K562 (cell line): ENCODE measurements around the gene BAG2. TPM values are rescaled to one million over a fixed set of nuclear protein-coding genes. Genes with fewer than 3 reads are reported as not detected.

Experiments
- FOXP1 ChIP-seq: sonication (generic); formaldehyde crosslinking; IDR thresholded peaks from 2 replicates; pipeline ENCODE4 v1.8.0; 2022; ENCODE audit warnings: mild to moderate bottlenecking, missing genetic modification reagents
- HSF4 ChIP-seq: fragments of 250-450 bp; sonication (Bioruptor Pico); IDR thresholded peaks from 2 replicates; pipeline ENCODE4 v2.1.2; 2022; ENCODE audit warnings: mild to moderate bottlenecking, moderate library complexity, borderline replicate concordance
- MEF2D ChIP-seq: conservative IDR thresholded peaks from 2 replicates; pipeline ENCODE4 v1.6.1; 2016; ENCODE audit warnings: low read depth, missing genetic modification characterization, missing compliant biosample characterization
- MTA1 ChIP-seq: fragments of 450-650 bp; IDR thresholded peaks from 2 replicates; pipeline ENCODE4 v1.6.1; 2017; ENCODE audit warnings: borderline replicate concordance
- NCOA1 ChIP-seq: fragments of 450-650 bp; IDR thresholded peaks from 2 replicates; pipeline ENCODE4 v1.6.1; 2016; ENCODE audit warnings: low read depth
- NFYB ChIP-seq: IDR thresholded peaks from 2 replicates; pipeline ENCODE4 v1.6.1; 2011; ENCODE audit warnings: mild to moderate bottlenecking, moderate library complexity; ENCODE audit not compliant: insufficient read length; ENCODE audit errors: extremely low read depth
- PHB2 ChIP-seq: fragments of 450-650 bp; IDR thresholded peaks from 2 replicates; pipeline ENCODE4 v1.6.1; 2017; ENCODE audit warnings: low read depth
- ZFX ChIP-seq: sonication (generic); formaldehyde crosslinking; IDR thresholded peaks from 2 replicates; pipeline ENCODE4 v1.8.0; 2022; ENCODE audit warnings: mild to moderate bottlenecking, missing genetic modification reagents, moderate library complexity
- ZNF197 ChIP-seq: fragments of 200-800 bp; sonication (Bioruptor generic); IDR thresholded peaks from 2 replicates; pipeline ENCODE4 v1.6.1; 2016; ENCODE audit warnings: low read depth, missing genetic modification characterization, missing compliant biosample characterization
- ZNF24 ChIP-seq: fragments of 450-650 bp; IDR thresholded peaks from 2 replicates; pipeline ENCODE4 v1.6.1; 2016
- ZNF551 ChIP-seq: fragments of 250-450 bp; sonication (Bioruptor Pico); IDR thresholded peaks from 2 replicates; pipeline ENCODE4 v1.5.0; 2021; ENCODE audit warnings: mild to moderate bottlenecking, moderate library complexity
- ZNF584 ChIP-seq: fragments of 200-800 bp; sonication (Bioruptor generic); IDR thresholded peaks from 2 replicates; pipeline ENCODE4 v1.6.1; 2016; ENCODE audit warnings: low read depth, mild to moderate bottlenecking, missing genetic modification characterization, missing compliant biosample characterization
- polyA plus RNA-seq, 8 experiments: library from polyadenylated mRNA; depleted of rRNA in 4 of 8; stranded (reverse) in 5 of 8; unstranded in 3 of 8; fragments of >200 nt; fragmentation: Nextera tagmentation in 2 of 8; fragmentation: Illumina TruSeq in 1 of 8; extraction: Ambion mirVana in 2 of 8; extraction: Trizol in 1 of 8; gene quantifications; 2 replicates each; pipeline versions ENCODE4 v1.2.1 to v1.2.3, GENCODE V29; 2011 to 2014; ENCODE audit warnings: inconsistent platforms in 1 of 8, missing spikeins in 1 of 8
- total RNA-seq, 7 experiments: library from RNA; depleted of rRNA in 6 of 7; stranded (reverse); fragments of >200 nt in 6 of 7; fragmentation: Illumina TruSeq in 2 of 7; extraction: Trizol in 2 of 7; gene quantifications; 2 replicates each; pipeline versions ENCODE4 v1.2.1 to v1.2.3, GENCODE V29; 2011 to 2021; ENCODE audit warnings: low replicate concordance in 1 of 7
- TF ChIP-seq, protein P1 (sequence below): fragments of 250-450 bp; sonication (Bioruptor Pico); IDR thresholded peaks from 2 replicates; pipeline ENCODE4 v1.8.0; 2021; ENCODE audit warnings: mild to moderate bottlenecking, moderate library complexity
- TF ChIP-seq, protein P2 (sequence below): sonication (generic); formaldehyde crosslinking; IDR thresholded peaks from 2 replicates; pipeline ENCODE4 v1.4.0; 2020; ENCODE audit warnings: mild to moderate bottlenecking, missing genetic modification reagents
- TF ChIP-seq, protein P3 (sequence below): fragments of 250-450 bp; sonication (Bioruptor Pico); IDR thresholded peaks from 2 replicates; pipeline ENCODE4 v1.4.0; 2020; ENCODE audit warnings: mild to moderate bottlenecking, moderate library complexity
- TF ChIP-seq, protein P4 (sequence below): fragments of 250-450 bp; sonication (Bioruptor Pico); IDR thresholded peaks from 2 replicates; pipeline ENCODE4 v1.4.0; 2020
- TF ChIP-seq, protein P5 (sequence below): fragments of 450-650 bp; conservative IDR thresholded peaks from 2 replicates; pipeline ENCODE4 v1.6.1; 2016; ENCODE audit warnings: missing genetic modification characterization, low read depth, mild to moderate bottlenecking, control low read depth, missing compliant biosample characterization

Gene BAG2
- total and polyA plus RNA-seq, 9 of the 15 experiments (the other 6 are each of a cell fraction or from before 2014, with no cell fraction given) = 12.8 to 20.7 (median 17.6) TPM

DNA sequence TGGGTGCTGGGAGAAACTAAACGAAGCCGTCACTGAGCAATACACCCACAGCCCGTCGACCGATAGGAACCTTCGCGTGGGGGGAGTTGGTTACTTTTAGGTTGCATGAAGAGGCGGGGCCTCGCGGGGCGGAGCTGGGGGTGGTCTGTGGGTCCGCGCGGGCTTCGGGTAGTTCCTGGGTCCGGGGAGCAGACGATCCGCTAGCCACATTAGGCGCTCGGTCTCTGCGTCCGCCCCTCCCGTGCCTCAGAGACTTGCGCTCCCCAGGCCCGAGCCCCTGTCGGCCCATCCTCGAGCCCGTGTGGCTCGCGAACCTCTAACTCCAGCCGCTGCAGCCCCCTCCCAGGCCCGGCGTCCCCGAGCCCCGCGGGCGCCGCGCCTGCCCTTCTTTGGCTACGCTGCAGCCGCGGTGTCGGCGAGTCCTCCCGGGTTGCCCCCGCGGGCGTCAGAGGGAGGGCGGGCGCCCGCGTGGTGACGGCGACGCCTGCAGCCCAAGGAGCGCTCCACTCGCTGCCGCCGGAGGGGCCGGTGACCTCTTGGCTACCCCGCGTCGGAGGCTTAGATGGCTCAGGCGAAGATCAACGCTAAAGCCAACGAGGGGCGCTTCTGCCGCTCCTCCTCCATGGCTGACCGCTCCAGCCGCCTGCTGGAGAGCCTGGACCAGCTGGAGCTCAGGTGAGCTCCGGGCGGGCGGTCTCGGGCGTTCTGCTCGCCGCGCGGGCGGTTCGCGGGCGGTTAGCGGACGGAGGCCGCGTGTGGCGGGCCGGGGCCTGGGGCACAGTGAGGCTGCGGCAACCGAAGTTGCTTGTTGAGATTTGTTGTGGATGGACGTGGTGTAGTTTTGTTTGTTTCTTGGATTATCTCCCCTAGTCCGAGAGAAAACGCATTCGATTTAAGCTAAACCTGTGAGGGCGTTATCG lies at the start of gene BAG2 (continued):
- TF ChIP-seq, protein P1, sequence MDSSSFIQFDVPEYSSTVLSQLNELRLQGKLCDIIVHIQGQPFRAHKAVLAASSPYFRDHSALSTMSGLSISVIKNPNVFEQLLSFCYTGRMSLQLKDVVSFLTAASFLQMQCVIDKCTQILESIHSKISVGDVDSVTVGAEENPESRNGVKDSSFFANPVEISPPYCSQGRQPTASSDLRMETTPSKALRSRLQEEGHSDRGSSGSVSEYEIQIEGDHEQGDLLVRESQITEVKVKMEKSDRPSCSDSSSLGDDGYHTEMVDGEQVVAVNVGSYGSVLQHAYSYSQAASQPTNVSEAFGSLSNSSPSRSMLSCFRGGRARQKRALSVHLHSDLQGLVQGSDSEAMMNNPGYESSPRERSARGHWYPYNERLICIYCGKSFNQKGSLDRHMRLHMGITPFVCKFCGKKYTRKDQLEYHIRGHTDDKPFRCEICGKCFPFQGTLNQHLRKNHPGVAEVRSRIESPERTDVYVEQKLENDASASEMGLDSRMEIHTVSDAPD = no peak
- TF ChIP-seq NCOA1 (no peak), MEF2D (tag) (no peak), ZNF551 (CRISPR knock-in tag) (no peak), HSF4 (CRISPR knock-in tag) (no peak), ZNF197 (CRISPR knock-in tag) (no peak), FOXP1 (CRISPR knock-in tag) (peak; percentile 28; the same call in 1 of the 2 replicates), PHB2 (no peak), MTA1 (peak; percentile 48; the same call in 1 of the 2 replicates), ZFX (peak; percentile 82), ZNF584 (0 out of 2 replicates have a peak, but pooled peaks have one; percentile 17), ZNF24 (no peak), NFYB (no peak)
- TF ChIP-seq, protein P2, sequence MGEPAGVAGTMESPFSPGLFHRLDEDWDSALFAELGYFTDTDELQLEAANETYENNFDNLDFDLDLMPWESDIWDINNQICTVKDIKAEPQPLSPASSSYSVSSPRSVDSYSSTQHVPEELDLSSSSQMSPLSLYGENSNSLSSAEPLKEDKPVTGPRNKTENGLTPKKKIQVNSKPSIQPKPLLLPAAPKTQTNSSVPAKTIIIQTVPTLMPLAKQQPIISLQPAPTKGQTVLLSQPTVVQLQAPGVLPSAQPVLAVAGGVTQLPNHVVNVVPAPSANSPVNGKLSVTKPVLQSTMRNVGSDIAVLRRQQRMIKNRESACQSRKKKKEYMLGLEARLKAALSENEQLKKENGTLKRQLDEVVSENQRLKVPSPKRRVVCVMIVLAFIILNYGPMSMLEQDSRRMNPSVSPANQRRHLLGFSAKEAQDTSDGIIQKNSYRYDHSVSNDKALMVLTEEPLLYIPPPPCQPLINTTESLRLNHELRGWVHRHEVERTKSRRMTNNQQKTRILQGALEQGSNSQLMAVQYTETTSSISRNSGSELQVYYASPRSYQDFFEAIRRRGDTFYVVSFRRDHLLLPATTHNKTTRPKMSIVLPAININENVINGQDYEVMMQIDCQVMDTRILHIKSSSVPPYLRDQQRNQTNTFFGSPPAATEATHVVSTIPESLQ (CRISPR knock-in tag) = 0 out of 2 replicates have a peak, but pooled peaks have one; percentile 71
- TF ChIP-seq, protein P3, sequence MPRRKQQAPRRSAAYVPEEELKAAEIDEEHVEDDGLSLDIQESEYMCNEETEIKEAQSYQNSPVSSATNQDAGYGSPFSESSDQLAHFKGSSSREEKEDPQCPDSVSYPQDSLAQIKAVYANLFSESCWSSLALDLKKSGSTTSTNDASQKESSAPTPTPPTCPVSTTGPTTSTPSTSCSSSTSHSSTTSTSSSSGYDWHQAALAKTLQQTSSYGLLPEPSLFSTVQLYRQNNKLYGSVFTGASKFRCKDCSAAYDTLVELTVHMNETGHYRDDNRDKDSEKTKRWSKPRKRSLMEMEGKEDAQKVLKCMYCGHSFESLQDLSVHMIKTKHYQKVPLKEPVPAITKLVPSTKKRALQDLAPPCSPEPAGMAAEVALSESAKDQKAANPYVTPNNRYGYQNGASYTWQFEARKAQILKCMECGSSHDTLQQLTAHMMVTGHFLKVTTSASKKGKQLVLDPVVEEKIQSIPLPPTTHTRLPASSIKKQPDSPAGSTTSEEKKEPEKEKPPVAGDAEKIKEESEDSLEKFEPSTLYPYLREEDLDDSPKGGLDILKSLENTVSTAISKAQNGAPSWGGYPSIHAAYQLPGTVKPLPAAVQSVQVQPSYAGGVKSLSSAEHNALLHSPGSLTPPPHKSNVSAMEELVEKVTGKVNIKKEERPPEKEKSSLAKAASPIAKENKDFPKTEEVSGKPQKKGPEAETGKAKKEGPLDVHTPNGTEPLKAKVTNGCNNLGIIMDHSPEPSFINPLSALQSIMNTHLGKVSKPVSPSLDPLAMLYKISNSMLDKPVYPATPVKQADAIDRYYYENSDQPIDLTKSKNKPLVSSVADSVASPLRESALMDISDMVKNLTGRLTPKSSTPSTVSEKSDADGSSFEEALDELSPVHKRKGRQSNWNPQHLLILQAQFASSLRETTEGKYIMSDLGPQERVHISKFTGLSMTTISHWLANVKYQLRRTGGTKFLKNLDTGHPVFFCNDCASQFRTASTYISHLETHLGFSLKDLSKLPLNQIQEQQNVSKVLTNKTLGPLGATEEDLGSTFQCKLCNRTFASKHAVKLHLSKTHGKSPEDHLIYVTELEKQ (CRISPR knock-in tag) = no peak
- TF ChIP-seq, protein P4, sequence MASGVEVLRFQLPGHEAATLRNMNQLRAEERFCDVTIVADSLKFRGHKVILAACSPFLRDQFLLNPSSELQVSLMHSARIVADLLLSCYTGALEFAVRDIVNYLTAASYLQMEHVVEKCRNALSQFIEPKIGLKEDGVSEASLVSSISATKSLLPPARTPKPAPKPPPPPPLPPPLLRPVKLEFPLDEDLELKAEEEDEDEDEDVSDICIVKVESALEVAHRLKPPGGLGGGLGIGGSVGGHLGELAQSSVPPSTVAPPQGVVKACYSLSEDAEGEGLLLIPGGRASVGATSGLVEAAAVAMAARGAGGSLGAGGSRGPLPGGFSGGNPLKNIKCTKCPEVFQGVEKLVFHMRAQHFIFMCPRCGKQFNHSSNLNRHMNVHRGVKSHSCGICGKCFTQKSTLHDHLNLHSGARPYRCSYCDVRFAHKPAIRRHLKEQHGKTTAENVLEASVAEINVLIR (CRISPR knock-in tag) = peak; percentile 56; the same call in 1 of the 2 replicates
- TF ChIP-seq, protein P5, sequence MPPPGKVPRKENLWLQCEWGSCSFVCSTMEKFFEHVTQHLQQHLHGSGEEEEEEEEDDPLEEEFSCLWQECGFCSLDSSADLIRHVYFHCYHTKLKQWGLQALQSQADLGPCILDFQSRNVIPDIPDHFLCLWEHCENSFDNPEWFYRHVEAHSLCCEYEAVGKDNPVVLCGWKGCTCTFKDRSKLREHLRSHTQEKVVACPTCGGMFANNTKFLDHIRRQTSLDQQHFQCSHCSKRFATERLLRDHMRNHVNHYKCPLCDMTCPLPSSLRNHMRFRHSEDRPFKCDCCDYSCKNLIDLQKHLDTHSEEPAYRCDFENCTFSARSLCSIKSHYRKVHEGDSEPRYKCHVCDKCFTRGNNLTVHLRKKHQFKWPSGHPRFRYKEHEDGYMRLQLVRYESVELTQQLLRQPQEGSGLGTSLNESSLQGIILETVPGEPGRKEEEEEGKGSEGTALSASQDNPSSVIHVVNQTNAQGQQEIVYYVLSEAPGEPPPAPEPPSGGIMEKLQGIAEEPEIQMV (tag) = no peak
